Measurements from ENCODE around the gene MCUR1.
"Not testable (repeated sequence)": the region's sequence is repeated elsewhere in the genome, so short reads cannot be mapped to it uniquely, and the experiment has no call there.

Gene MCUR1

DNA sequence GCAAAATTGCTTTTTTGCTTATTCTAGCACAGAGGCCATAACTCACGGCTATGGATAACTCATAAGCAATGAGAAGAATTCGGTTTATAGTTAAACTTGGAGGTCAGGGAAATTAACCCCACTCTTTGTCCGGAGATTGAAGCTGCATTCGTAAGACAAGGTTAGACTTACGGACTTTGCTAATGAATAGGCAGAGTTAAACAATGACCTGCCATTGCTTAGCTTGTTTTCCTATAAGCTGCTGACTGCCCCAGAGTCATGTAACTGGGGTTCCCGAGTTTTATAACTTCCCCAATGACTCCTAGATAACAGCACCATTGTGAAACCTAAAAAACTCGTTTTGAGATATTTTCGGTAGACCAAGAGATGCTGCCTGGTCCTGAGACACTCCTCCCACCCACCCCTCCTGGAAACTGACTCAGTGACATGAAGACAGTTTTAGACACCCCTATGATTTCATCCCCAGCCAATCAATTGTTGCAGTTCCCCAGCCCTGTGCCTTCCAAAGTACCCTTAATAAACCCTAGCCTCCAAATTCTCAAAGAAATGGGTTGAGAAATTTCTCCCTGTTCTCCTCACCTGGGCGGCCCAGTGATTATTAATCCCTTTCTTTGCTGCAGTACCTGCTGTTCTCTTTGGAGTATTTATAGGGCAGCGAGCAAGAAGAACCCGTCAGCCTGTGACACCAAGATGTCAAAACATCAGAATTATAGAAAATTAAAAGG is 33.1 kb upstream of the MCUR1 start:
- H3K4me3 ChIP-seq (ENCODE audit: low read depth, low read length), result peak overlapping the region; percentile 5; the same call in 1 of the 2 replicates

GRCh38 chr6:13846841-13847240 is 32.5 kb upstream of the MCUR1 start:
- H3K27ac ChIP-seq (ENCODE audit: low read depth, low read length), result no peak overlapping the region
- no peak overlapping the region for H3K9ac ChIP-seq (ENCODE audit: low read depth, low read length)
- peaks cover 19% of the 10 kb centered on the region for H3K4me1 ChIP-seq (ENCODE audit: control insufficient read depth, insufficient read depth, low read length)
- H3K36me3 ChIP-seq (ENCODE audit: control insufficient read depth, insufficient read depth, low read length), result no peaks in the 10 kb centered on the region
- H3K27me3 ChIP-seq (ENCODE audit: control insufficient read depth, insufficient read depth, low read length), result no peaks in the 10 kb centered on the region
- no peaks in the 10 kb centered on the region for H3K9me3 ChIP-seq (ENCODE audit: control insufficient read depth, insufficient read depth, low read length)
- H3K4me3 ChIP-seq (ENCODE audit: low read depth, low read length), result peak overlapping the region; percentile 5; the same call in 1 of the 2 replicates

More for the DNA sequence above, 33.1 kb upstream of the MCUR1 start:
- H3K4me1 ChIP-seq (ENCODE audit: control insufficient read depth, insufficient read depth, low read length), result peaks cover 19% of the 10 kb centered on the region; the same call in 1 of the 2 replicates
- H3K27ac ChIP-seq (ENCODE audit: low read depth, low read length), result peak overlapping the region; percentile 30
- H3K27me3 ChIP-seq (ENCODE audit: control insufficient read depth, insufficient read depth, low read length), result no peaks in the 10 kb centered on the region
- H3K9ac ChIP-seq (ENCODE audit: low read depth, low read length), result no peak overlapping the region
- H3K9me3 ChIP-seq (ENCODE audit: control insufficient read depth, insufficient read depth, low read length), result no peaks in the 10 kb centered on the region
- H3K36me3 ChIP-seq (ENCODE audit: control insufficient read depth, insufficient read depth, low read length), result no peaks in the 10 kb centered on the region

DNA sequence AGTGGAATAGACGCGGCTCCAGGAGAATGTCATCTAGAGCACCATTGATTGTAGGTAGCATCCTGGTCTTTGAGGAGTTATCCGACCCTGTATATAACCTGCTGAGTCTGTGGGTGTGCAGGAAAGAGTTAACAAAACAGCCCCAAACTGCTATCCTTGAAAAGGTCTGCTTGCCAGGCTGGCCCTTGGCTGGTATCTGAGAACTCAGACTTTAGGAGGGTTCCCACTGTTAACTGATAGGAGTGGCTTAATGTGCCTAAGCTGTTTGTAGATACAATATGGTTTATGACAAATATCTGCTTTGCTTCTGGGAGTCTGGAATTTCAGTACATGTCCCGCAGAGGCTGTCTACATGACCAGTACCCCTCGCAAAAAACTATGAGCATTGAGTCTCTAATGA is 27.6 kb upstream of the MCUR1 start:
- no peak overlapping the region for H3K9ac ChIP-seq (ENCODE audit: low read depth, low read length)
- no peaks in the 10 kb centered on the region for H3K9me3 ChIP-seq (ENCODE audit: control insufficient read depth, insufficient read depth, low read length)
- peaks cover 12% of the 10 kb centered on the region for H3K4me1 ChIP-seq (ENCODE audit: control insufficient read depth, insufficient read depth, low read length)
- H3K27ac ChIP-seq (ENCODE audit: low read depth, low read length), result no peak overlapping the region
- H3K27me3 ChIP-seq (ENCODE audit: control insufficient read depth, insufficient read depth, low read length), result no peaks in the 10 kb centered on the region
- no peaks in the 10 kb centered on the region for H3K36me3 ChIP-seq (ENCODE audit: control insufficient read depth, insufficient read depth, low read length)
- H3K4me3 ChIP-seq (ENCODE audit: low read depth, low read length), result no peak overlapping the region

- no peaks in the 10 kb centered on the region for H3K36me3 ChIP-seq (ENCODE audit: control insufficient read depth, insufficient read depth, low read length)
- no peak overlapping the region for H3K27ac ChIP-seq (ENCODE audit: low read depth, low read length)
- H3K4me1 ChIP-seq (ENCODE audit: control insufficient read depth, insufficient read depth, low read length), result peaks cover 11% of the 10 kb centered on the region
- H3K9ac ChIP-seq (ENCODE audit: low read depth, low read length), result no peak overlapping the region
- H3K27me3 ChIP-seq (ENCODE audit: control insufficient read depth, insufficient read depth, low read length), result no peaks in the 10 kb centered on the region
- no peak overlapping the region for H3K4me3 ChIP-seq (ENCODE audit: low read depth, low read length)
- no peaks in the 10 kb centered on the region for H3K9me3 ChIP-seq (ENCODE audit: control insufficient read depth, insufficient read depth, low read length)
These were observed 24.3 kb upstream of the MCUR1 start for GRCh38 chr6:13838616-13839015.

DNA sequence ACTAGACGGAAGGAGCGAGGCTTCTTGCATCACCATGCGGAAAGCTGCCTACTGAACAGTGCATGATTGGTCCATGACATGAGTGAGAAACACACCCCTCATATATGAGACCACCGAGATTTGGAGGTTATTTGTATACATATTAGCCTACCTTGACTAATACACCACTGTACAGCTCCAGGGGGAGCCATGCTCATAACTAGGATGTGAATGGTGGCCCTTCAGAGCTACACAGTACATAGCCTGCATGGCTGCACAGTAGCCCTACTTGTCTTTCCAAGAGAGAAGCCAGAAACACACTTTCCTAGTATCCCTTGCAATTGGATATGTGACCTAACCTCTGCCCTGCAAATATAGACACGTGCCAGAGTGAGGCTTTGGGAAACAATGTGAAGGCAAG is 21.8 kb upstream of the MCUR1 start:
- H3K9me3 ChIP-seq (ENCODE audit: control insufficient read depth, insufficient read depth, low read length), result no peaks in the 10 kb centered on the region
- H3K27me3 ChIP-seq (ENCODE audit: control insufficient read depth, insufficient read depth, low read length), result no peaks in the 10 kb centered on the region
- H3K27ac ChIP-seq (ENCODE audit: low read depth, low read length), result no peak overlapping the region
- H3K9ac ChIP-seq (ENCODE audit: low read depth, low read length), result no peak overlapping the region
- H3K4me3 ChIP-seq (ENCODE audit: low read depth, low read length), result no peak overlapping the region
- H3K36me3 ChIP-seq (ENCODE audit: control insufficient read depth, insufficient read depth, low read length), result no peaks in the 10 kb centered on the region
- 0 out of 2 replicates have a peak, but pooled peaks cover 6% of the 10 kb centered on the region for H3K4me1 ChIP-seq (ENCODE audit: control insufficient read depth, insufficient read depth, low read length)

GRCh38 chr6:13834790-13835189 is 20.4 kb upstream of the MCUR1 start:
- Histone ChIP-seq H3K27me3 (ENCODE audit: control insufficient read depth, insufficient read depth, low read length) (no peaks in the 10 kb centered on the region), H3K36me3 (ENCODE audit: control insufficient read depth, insufficient read depth, low read length) (no peaks in the 10 kb centered on the region), H3K4me1 (ENCODE audit: control insufficient read depth, insufficient read depth, low read length) (0 out of 2 replicates have a peak, but pooled peaks cover 6% of the 10 kb centered on the region), H3K9ac (ENCODE audit: low read depth, low read length) (no peak overlapping the region), H3K9me3 (ENCODE audit: control insufficient read depth, insufficient read depth, low read length) (no peaks in the 10 kb centered on the region), H3K4me3 (ENCODE audit: low read depth, low read length) (no peak overlapping the region), H3K27ac (ENCODE audit: low read depth, low read length) (no peak overlapping the region)

GRCh38 chr6:13834018-13834417 is 19.7 kb upstream of the MCUR1 start:
- not testable (repeated sequence) for H3K27me3 ChIP-seq (ENCODE audit: control insufficient read depth, insufficient read depth, low read length); H3K4me3 ChIP-seq (ENCODE audit: low read depth, low read length); H3K4me1 ChIP-seq (ENCODE audit: control insufficient read depth, insufficient read depth, low read length); H3K9me3 ChIP-seq (ENCODE audit: control insufficient read depth, insufficient read depth, low read length); H3K9ac ChIP-seq (ENCODE audit: low read depth, low read length); H3K36me3 ChIP-seq (ENCODE audit: control insufficient read depth, insufficient read depth, low read length); H3K27ac ChIP-seq (ENCODE audit: low read depth, low read length)

- H3K4me1 ChIP-seq (ENCODE audit: control insufficient read depth, insufficient read depth, low read length), result no peaks in the 10 kb centered on the region
- H3K9me3 ChIP-seq (ENCODE audit: control insufficient read depth, insufficient read depth, low read length), result no peaks in the 10 kb centered on the region
- H3K4me3 ChIP-seq (ENCODE audit: low read depth, low read length), result no peak overlapping the region
- no peaks in the 10 kb centered on the region for H3K27me3 ChIP-seq (ENCODE audit: control insufficient read depth, insufficient read depth, low read length)
- H3K36me3 ChIP-seq (ENCODE audit: control insufficient read depth, insufficient read depth, low read length), result no peaks in the 10 kb centered on the region
- H3K9ac ChIP-seq (ENCODE audit: low read depth, low read length), result no peak overlapping the region
- H3K27ac ChIP-seq (ENCODE audit: low read depth, low read length), result no peak overlapping the region
These were observed 18.4 kb upstream of the MCUR1 start for GRCh38 chr6:13832778-13833177.

DNA sequence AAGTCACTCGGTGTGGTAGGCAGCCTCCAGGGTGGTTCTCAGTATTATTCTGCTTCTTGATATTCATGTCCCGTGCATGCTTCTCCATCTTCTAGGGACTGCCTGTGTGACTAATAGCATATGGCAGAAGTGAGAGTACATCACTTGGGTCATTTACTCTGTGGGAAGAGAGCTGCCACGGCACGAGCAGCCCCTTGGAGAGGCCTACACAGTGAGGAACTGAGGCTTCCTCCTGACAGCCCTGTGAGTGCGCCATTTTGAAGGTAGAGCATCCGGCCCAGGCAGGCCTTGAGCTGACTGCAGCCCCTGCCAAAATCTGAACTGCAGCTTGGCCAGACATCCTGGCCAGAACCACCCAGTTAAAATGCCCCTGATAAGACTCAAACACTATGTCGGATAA is 17.3 kb upstream of the MCUR1 start:
- Histone ChIP-seq H3K4me3 (ENCODE audit: low read depth, low read length) (no peak overlapping the region), H3K9ac (ENCODE audit: low read depth, low read length) (no peak overlapping the region), H3K9me3 (ENCODE audit: control insufficient read depth, insufficient read depth, low read length) (no peaks in the 10 kb centered on the region), H3K4me1 (ENCODE audit: control insufficient read depth, insufficient read depth, low read length) (no peaks in the 10 kb centered on the region), H3K27me3 (ENCODE audit: control insufficient read depth, insufficient read depth, low read length) (no peaks in the 10 kb centered on the region), H3K27ac (ENCODE audit: low read depth, low read length) (no peak overlapping the region), H3K36me3 (ENCODE audit: control insufficient read depth, insufficient read depth, low read length) (no peaks in the 10 kb centered on the region)

GRCh38 chr6:13830803-13831202 is 16.4 kb upstream of the MCUR1 start:
- no peak overlapping the region for H3K4me3 ChIP-seq (ENCODE audit: low read depth, low read length)
- no peaks in the 10 kb centered on the region for H3K9me3 ChIP-seq (ENCODE audit: control insufficient read depth, insufficient read depth, low read length)
- no peaks in the 10 kb centered on the region for H3K36me3 ChIP-seq (ENCODE audit: control insufficient read depth, insufficient read depth, low read length)
- H3K27ac ChIP-seq (ENCODE audit: low read depth, low read length), result no peak overlapping the region
- H3K27me3 ChIP-seq (ENCODE audit: control insufficient read depth, insufficient read depth, low read length), result no peaks in the 10 kb centered on the region
- H3K9ac ChIP-seq (ENCODE audit: low read depth, low read length), result no peak overlapping the region
- H3K4me1 ChIP-seq (ENCODE audit: control insufficient read depth, insufficient read depth, low read length), result no peaks in the 10 kb centered on the region

DNA sequence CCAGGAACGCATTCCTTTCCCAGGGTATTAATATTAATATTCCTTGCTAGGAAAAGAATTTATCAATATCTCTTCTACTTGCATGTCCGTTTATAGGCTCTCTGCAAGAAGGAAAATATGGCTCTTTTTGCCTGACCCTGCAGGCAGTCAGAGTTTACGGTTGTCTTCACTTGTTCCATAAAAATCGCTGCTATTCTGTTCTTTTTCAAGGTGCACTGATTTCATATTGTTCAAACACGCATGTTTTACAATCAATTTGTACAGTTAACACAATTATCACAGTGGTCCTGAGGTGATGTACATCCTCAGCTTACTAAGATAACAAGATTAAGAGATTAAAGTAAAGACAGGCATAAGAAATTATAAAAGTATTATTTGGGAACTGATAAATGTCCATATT is 15.1 kb upstream of the MCUR1 start:
- not testable (repeated sequence) for H3K27ac ChIP-seq (ENCODE audit: low read depth, low read length); H3K4me3 ChIP-seq (ENCODE audit: low read depth, low read length); H3K9me3 ChIP-seq (ENCODE audit: control insufficient read depth, insufficient read depth, low read length)

More for the DNA sequence above, 15.1 kb upstream of the MCUR1 start:
- H3K4me1 ChIP-seq (ENCODE audit: control insufficient read depth, insufficient read depth, low read length); H3K27me3 ChIP-seq (ENCODE audit: control insufficient read depth, insufficient read depth, low read length); H3K9ac ChIP-seq (ENCODE audit: low read depth, low read length); H3K36me3 ChIP-seq (ENCODE audit: control insufficient read depth, insufficient read depth, low read length): not testable (repeated sequence)
